ENCODE measurements around the gene ACTN3. TPM values are rescaled to one million over a fixed set of nuclear protein-coding genes. Genes with fewer than 3 reads are reported as not detected.

Gene ACTN3
- total and polyA plus RNA-seq, 2 experiments from 2014 or later, result 6.3 to 7.3 TPM

DNA sequence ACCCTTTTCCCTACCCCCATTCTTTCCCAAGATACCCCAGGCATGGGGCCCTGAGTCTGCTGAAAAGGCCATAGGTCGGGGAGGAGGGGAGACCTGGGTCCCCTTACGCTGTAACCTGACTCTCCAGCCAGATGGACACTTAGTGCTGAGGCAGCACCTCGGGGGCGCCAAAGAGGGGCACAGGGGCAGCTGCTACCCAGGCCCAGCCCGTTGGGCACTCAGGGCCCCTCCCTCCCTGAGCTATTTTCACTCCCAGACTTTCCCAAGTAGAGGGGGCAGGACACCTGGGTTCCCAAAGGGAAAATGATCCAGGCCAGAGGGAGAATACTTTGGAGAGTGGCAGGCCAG, 933 bp downstream of the ACTN3 start:
- peak overlapping the region; percentile 81 for H3K4me3 Mint-ChIP-seq
- DNase-seq (ENCODE audit: low spot score), result peak; percentile 73
- Histone ChIP-seq H4K20me1 (replicated peaks; ENCODE audit: insufficient read depth) (peaks cover 7% of the 10 kb centered on the region), H3F3A (replicated peaks; ENCODE audit: low read depth) (0 out of 2 replicates have a peak, but pooled peaks cover 7% of the 10 kb centered on the region), H3K4me3 (peak overlapping the region; percentile 97), H2AFZ (no peak overlapping the region), H3K9me2 (ENCODE audit: insufficient read depth) (no peaks in the 10 kb centered on the region), H3K4me2 (peak overlapping the region; percentile 97), H3K27ac (ENCODE audit: low read depth) (no peak overlapping the region), H3K27me3 (ENCODE audit: insufficient read depth) (no peaks in the 10 kb centered on the region), H3K4me1 (ENCODE audit: insufficient read depth) (peaks cover 35% of the 10 kb centered on the region), H3K79me2 (replicated peaks; ENCODE audit: insufficient read depth) (0 out of 2 replicates have a peak, but pooled peaks cover 4% of the 10 kb centered on the region), H3K36me3 (ENCODE audit: insufficient read depth) (no peaks in the 10 kb centered on the region)
- H3K36me3 Mint-ChIP-seq (ENCODE audit: low read depth), result peaks cover 4% of the 10 kb centered on the region; the same call in 1 of the 3 replicates
- H3K4me1 Mint-ChIP-seq, result peaks cover 38% of the 10 kb centered on the region
- H3K9me3 Mint-ChIP-seq, result no peaks in the 10 kb centered on the region; the same call in 2 of the 3 replicates
- peaks cover 10% of the 10 kb centered on the region for H3K27me3 Mint-ChIP-seq (ENCODE audit: insufficient read depth, low read depth, poor library complexity)
- no peak overlapping the region; the same call in 1 of the 2 replicates for H3K27ac Mint-ChIP-seq
- TF ChIP-seq ZNF331 (CRISPR knock-in tag; IDR thresholded peaks at IDR 0.05; ENCODE audit: low read depth) (no peak), STAT1 (IDR thresholded peaks at IDR 0.05; ENCODE audit: unreplicated experiment) (no peak), CTCF (conservative IDR thresholded peaks at IDR 0.05; ENCODE audit: low read depth in 2 of 2) (peak in 1 of 2 experiments; percentile 23; a peak in 3 of 4 replicates)
- peak; percentile 24 for ATAC-seq

DNA sequence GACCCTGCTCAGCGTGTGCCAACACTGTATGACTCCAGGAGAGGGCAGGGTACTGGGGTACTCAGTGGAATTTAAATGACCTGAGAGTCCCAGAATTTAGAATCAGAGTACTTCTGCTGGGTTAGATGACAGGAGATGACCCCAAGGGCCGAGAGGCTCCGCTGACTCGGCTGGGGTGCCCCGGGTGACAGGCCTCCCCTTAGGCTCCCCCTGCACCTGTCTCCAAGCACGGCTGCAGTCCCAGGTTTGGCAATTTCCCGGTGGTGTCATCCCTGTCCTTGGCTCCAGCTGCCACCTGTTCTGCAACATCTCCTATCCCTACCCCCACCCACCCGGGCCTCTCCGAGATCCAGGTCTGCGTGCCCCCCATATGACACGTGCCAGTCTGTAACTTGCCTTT, 1.3 kb downstream of the ACTN3 start:
- H3K4me3 ChIP-seq, result peak overlapping the region; percentile 97; the same call in 1 of the 2 replicates
- H3K27me3 ChIP-seq (ENCODE audit: insufficient read depth), result no peaks in the 10 kb centered on the region
- no peak for DNase-seq (ENCODE audit: low spot score)

More for the DNA sequence above, 1.3 kb downstream of the ACTN3 start:
- Histone ChIP-seq H3F3A (replicated peaks; ENCODE audit: low read depth) (0 out of 2 replicates have a peak, but pooled peaks cover 7% of the 10 kb centered on the region), H3K4me1 (ENCODE audit: insufficient read depth) (peaks cover 35% of the 10 kb centered on the region), H3K4me2 (peak overlapping the region; percentile 97), H3K79me2 (replicated peaks; ENCODE audit: insufficient read depth) (0 out of 2 replicates have a peak, but pooled peaks cover 4% of the 10 kb centered on the region), H2AFZ (no peak overlapping the region), H3K9me2 (ENCODE audit: insufficient read depth) (no peaks in the 10 kb centered on the region), H4K20me1 (replicated peaks; ENCODE audit: insufficient read depth) (peaks cover 7% of the 10 kb centered on the region), H3K27ac (ENCODE audit: low read depth) (no peak overlapping the region), H3K36me3 (ENCODE audit: insufficient read depth) (no peaks in the 10 kb centered on the region)
- H3K27me3 Mint-ChIP-seq (ENCODE audit: insufficient read depth, low read depth, poor library complexity), result peaks cover 12% of the 10 kb centered on the region
- no peaks in the 10 kb centered on the region; the same call in 2 of the 3 replicates for H3K9me3 Mint-ChIP-seq
- peak overlapping the region; percentile 81 for H3K4me3 Mint-ChIP-seq
- H3K36me3 Mint-ChIP-seq (ENCODE audit: low read depth), result peaks cover 4% of the 10 kb centered on the region; the same call in 1 of the 3 replicates
- peaks cover 38% of the 10 kb centered on the region for H3K4me1 Mint-ChIP-seq
- no peak for ATAC-seq
- no peak overlapping the region for H3K27ac Mint-ChIP-seq
- TF ChIP-seq, protein P1, sequence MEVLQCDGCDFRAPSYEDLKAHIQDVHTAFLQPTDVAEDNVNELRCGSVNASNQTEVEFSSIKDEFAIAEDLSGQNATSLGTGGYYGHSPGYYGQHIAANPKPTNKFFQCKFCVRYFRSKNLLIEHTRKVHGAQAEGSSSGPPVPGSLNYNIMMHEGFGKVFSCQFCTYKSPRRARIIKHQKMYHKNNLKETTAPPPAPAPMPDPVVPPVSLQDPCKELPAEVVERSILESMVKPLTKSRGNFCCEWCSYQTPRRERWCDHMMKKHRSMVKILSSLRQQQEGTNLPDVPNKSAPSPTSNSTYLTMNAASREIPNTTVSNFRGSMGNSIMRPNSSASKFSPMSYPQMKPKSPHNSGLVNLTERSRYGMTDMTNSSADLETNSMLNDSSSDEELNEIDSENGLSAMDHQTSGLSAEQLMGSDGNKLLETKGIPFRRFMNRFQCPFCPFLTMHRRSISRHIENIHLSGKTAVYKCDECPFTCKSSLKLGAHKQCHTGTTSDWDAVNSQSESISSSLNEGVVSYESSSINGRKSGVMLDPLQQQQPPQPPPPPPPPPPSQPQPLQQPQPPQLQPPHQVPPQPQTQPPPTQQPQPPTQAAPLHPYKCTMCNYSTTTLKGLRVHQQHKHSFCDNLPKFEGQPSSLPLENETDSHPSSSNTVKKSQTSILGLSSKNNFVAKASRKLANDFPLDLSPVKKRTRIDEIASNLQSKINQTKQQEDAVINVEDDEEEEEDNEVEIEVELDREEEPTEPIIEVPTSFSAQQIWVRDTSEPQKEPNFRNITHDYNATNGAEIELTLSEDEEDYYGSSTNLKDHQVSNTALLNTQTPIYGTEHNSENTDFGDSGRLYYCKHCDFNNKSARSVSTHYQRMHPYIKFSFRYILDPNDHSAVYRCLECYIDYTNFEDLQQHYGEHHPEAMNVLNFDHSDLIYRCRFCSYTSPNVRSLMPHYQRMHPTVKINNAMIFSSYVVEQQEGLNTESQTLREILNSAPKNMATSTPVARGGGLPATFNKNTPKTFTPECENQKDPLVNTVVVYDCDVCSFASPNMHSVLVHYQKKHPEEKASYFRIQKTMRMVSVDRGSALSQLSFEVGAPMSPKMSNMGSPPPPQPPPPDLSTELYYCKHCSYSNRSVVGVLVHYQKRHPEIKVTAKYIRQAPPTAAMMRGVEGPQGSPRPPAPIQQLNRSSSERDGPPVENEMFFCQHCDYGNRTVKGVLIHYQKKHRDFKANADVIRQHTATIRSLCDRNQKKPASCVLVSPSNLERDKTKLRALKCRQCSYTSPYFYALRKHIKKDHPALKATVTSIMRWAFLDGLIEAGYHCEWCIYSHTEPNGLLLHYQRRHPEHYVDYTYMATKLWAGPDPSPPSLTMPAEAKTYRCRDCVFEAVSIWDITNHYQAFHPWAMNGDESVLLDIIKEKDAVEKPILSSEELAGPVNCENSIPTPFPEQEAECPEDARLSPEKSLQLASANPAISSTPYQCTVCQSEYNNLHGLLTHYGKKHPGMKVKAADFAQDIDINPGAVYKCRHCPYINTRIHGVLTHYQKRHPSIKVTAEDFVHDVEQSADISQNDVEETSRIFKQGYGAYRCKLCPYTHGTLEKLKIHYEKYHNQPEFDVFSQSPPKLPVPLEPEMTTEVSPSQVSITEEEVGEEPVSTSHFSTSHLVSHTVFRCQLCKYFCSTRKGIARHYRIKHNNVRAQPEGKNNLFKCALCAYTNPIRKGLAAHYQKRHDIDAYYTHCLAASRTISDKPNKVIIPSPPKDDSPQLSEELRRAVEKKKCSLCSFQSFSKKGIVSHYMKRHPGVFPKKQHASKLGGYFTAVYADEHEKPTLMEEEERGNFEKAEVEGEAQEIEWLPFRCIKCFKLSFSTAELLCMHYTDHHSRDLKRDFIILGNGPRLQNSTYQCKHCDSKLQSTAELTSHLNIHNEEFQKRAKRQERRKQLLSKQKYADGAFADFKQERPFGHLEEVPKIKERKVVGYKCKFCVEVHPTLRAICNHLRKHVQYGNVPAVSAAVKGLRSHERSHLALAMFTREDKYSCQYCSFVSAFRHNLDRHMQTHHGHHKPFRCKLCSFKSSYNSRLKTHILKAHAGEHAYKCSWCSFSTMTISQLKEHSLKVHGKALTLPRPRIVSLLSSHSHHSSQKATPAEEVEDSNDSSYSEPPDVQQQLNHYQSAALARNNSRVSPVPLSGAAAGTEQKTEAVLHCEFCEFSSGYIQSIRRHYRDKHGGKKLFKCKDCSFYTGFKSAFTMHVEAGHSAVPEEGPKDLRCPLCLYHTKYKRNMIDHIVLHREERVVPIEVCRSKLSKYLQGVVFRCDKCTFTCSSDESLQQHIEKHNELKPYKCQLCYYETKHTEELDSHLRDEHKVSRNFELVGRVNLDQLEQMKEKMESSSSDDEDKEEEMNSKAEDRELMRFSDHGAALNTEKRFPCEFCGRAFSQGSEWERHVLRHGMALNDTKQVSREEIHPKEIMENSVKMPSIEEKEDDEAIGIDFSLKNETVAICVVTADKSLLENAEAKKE (CRISPR knock-in tag; IDR thresholded peaks at IDR 0.05), result no peak
- TF ChIP-seq CTCF (conservative IDR thresholded peaks at IDR 0.05; ENCODE audit: low read depth in 2 of 2), result peak in 1 of 2 experiments; percentile 22; a peak in 1 of 4 replicates

Data from GM23338 (cell line).